Left lung (tissue), 10 donors: ENCODE results near the gene VPS50. TPM values are rescaled to one million over a fixed set of nuclear protein-coding genes. Genes with fewer than 3 reads are reported as not detected.
"Not testable (repeated sequence)": the region's sequence is repeated elsewhere in the genome, so short reads cannot be mapped to it uniquely, and the experiment has no call there.

Experiments used
- ATAC-seq: fragments of 200-7000 bp; cut with Tn5 transposase; one replicate; pipeline ENCODE4 v1.9.1; 2020; ENCODE audit warnings: moderate library complexity
- DNase-seq, 4 donors: peaks; one replicate each; pipeline ENCODE4 v3.0.0-alpha.2; 2013 to 2020
- H3K27ac ChIP-seq, 2 donors: fragments of 200-600 bp; sonication (generic) in 1 of 2; one replicate each; pipeline versions ENCODE4 v1.5.0 to v1.8.0; 2020 to 2021
- H3K27me3 ChIP-seq, 2 donors: fragments of 200-600 bp; sonication (generic) in 1 of 2; one replicate each; pipeline versions ENCODE4 v1.5.0 to v1.8.0; 2020 to 2021
- H3K36me3 ChIP-seq, 2 donors: fragments of 200-600 bp; sonication (generic) in 1 of 2; one replicate each; pipeline versions ENCODE4 v1.5.0 to v1.8.0; 2020 to 2021
- H3K4me1 ChIP-seq, 2 donors: fragments of 200-600 bp; one replicate each; pipeline ENCODE4 v1.8.0; 2021
- H3K4me3 ChIP-seq, 2 donors: fragments of 200-600 bp; sonication (generic) in 1 of 2; one replicate each; pipeline versions ENCODE4 v1.5.0 to v1.8.0; 2020 to 2021; ENCODE audit warnings: mild to moderate bottlenecking in 1 of 2
- H3K9me3 ChIP-seq, 2 donors: fragments of 200-600 bp; sonication (generic) in 1 of 2; one replicate each; pipeline versions ENCODE4 v1.5.0 to v1.8.0; 2020 to 2021
- intact Hi-C, 2 donors: fragments of 100-400 bp; cut with DNase I; formaldehyde crosslinking; loops; one replicate each; pipeline versions ENCODE4 v1.11.2 to v1.14.2; 2022
- polyA plus RNA-seq, 6 donors: library from polyadenylated mRNA; unstranded; fragments of 120-200 nt; gene quantifications; one replicate each; pipeline ENCODE4 v1.2.1, GENCODE V29; 2013; ENCODE audit not compliant: insufficient read length in 6 of 6
- total RNA-seq, 2 donors: library from RNA; stranded (reverse); fragmentation: NEBNext Ultra II Directional; extraction: Animal tissue kit (Norgen Biotek cat#: 25700); gene quantifications; one replicate each; pipeline ENCODE4 v1.2.1, GENCODE V29; 2021
- TF ChIP-seq, protein P1 (sequence below), 2 donors: fragments of 200-600 bp; sonication (generic) in 1 of 2; IDR thresholded peaks; one replicate each; pipeline versions ENCODE4 v1.5.0 to v1.8.0; 2021; ENCODE audit warnings: antibody characterized with exemption in 2 of 2
- donor health status: DM: no; HTN: yes; CAD: no.
- donor health status: DM: no; HTN: no; CAD: no.

The VPS50 gene
- total and polyA plus RNA-seq, 8 donors = 25.0 to 33.6 (median 28.7) TPM

DNA sequence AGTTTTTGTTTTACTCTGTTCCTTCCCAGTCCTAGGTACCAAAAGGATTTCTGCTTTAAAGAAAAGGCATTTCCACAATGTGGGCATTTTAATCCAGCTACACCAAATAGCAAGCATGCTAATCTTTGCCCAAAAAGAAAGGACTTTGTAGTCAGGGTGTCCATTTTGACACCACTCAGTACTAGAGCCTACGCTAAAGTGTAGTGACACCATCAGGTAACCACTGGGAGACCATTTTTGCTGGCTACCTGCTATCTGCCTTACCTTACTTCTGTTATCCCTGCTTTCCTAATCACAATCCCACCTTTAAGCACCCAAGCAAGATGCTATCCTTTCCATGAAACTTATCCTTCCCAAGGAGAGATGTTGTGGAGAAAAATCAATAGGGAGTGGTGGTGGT is 129.7 kb downstream of the VPS50 start:
- TF ChIP-seq, protein P1, sequence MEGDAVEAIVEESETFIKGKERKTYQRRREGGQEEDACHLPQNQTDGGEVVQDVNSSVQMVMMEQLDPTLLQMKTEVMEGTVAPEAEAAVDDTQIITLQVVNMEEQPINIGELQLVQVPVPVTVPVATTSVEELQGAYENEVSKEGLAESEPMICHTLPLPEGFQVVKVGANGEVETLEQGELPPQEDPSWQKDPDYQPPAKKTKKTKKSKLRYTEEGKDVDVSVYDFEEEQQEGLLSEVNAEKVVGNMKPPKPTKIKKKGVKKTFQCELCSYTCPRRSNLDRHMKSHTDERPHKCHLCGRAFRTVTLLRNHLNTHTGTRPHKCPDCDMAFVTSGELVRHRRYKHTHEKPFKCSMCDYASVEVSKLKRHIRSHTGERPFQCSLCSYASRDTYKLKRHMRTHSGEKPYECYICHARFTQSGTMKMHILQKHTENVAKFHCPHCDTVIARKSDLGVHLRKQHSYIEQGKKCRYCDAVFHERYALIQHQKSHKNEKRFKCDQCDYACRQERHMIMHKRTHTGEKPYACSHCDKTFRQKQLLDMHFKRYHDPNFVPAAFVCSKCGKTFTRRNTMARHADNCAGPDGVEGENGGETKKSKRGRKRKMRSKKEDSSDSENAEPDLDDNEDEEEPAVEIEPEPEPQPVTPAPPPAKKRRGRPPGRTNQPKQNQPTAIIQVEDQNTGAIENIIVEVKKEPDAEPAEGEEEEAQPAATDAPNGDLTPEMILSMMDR (IDR thresholded peaks at IDR 0.05) = no peak
- H3K36me3 ChIP-seq = peaks cover 0 to 12% of the 10 kb centered on the region in 2 donors
- no peaks in the 10 kb centered on the region for H3K27me3 ChIP-seq
- H3K4me1 ChIP-seq = no peaks in the 10 kb centered on the region
- no peak overlapping the region for H3K4me3 ChIP-seq
- no peak overlapping the region for H3K27ac ChIP-seq
- DNase-seq = no peak
- intact Hi-C loops = no loop called here
- H3K9me3 ChIP-seq = no peaks in the 10 kb centered on the region
- no peak for ATAC-seq

GRCh38 chr7:93364806-93365205 is 132.6 kb downstream of the VPS50 start:
- DNase-seq (no peak), ATAC-seq (no peak)
- Histone ChIP-seq H3K27me3 (no peaks in the 10 kb centered on the region), H3K27ac (no peak overlapping the region), H3K4me1 (no peaks in the 10 kb centered on the region), H3K9me3 (no peaks in the 10 kb centered on the region), H3K36me3 (no peaks in the 10 kb centered on the region), H3K4me3 (no peak overlapping the region)
- intact Hi-C loops = no loop called here
- TF ChIP-seq, protein P1 (IDR thresholded peaks at IDR 0.05) = no peak

- Histone ChIP-seq H3K36me3 (no peaks in the 10 kb centered on the region), H3K9me3 (no peaks in the 10 kb centered on the region), H3K4me1 (no peaks in the 10 kb centered on the region), H3K27ac (no peak overlapping the region), H3K4me3 (no peak overlapping the region), H3K27me3 (no peaks in the 10 kb centered on the region)
- DNase-seq (no peak), ATAC-seq (no peak)
- TF ChIP-seq, protein P1 (IDR thresholded peaks at IDR 0.05) = no peak
- intact Hi-C loops = no loop called here
These were observed 133.2 kb downstream of the VPS50 start for GRCh38 chr7:93365341-93365740.

DNA sequence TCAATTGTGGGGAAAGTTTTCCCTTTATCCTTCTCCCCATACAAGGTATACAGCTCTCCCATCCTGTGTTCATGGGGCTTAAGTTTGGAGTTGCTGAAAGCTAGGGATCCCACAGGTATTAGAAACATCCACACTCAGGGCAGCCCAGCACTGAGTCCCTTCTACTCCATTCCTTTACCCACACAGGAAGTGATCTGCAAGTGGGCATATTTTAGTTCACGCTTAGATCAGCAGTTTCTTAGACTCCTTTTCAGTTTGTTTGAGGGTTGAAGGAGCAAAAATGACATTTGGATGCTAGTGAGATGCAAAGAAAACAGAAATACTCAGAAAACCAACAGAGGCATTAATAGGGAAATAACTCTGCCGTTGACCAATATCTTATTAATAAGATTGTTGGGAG is 134.7 kb downstream of the VPS50 start:
- TF ChIP-seq, protein P1 (IDR thresholded peaks at IDR 0.05) = no peak

DNA sequence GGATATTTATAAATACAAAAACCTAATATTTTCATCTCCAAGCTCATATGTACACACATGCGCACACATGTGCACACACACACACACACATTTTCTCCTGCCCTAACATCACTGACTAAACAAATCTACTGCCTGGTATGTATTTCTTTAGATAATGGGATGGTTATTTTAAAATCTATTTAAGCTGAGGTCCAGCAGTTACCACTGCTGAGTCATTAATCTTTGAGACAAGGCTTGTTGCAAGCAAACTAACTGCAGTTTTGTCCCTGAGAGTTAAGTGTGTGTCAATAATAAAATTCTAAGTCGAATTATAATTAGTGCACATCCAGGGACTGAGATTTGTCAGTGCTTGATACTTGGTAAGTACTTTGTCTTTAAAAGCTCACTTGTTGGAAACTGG is 135.1 kb downstream of the VPS50 start:
- no peak for DNase-seq
- Histone ChIP-seq H3K27ac (no peak overlapping the region), H3K9me3 (peaks cover 0 to 2% of the 10 kb centered on the region in 2 donors), H3K4me1 (no peaks in the 10 kb centered on the region), H3K36me3 (no peaks in the 10 kb centered on the region), H3K4me3 (no peak overlapping the region), H3K27me3 (no peaks in the 10 kb centered on the region)
- intact Hi-C loops = no loop called here
- ATAC-seq = no peak
- TF ChIP-seq, protein P1 (IDR thresholded peaks at IDR 0.05) = no peak

More for the DNA sequence above, 134.7 kb downstream of the VPS50 start:
- ATAC-seq (no peak), DNase-seq (no peak)
- Histone ChIP-seq H3K9me3 (peaks cover 0 to 2% of the 10 kb centered on the region in 2 donors), H3K36me3 (no peaks in the 10 kb centered on the region), H3K27ac (no peak overlapping the region), H3K4me1 (no peaks in the 10 kb centered on the region), H3K27me3 (no peaks in the 10 kb centered on the region), H3K4me3 (no peak overlapping the region)
- intact Hi-C loops = no loop called here

DNA sequence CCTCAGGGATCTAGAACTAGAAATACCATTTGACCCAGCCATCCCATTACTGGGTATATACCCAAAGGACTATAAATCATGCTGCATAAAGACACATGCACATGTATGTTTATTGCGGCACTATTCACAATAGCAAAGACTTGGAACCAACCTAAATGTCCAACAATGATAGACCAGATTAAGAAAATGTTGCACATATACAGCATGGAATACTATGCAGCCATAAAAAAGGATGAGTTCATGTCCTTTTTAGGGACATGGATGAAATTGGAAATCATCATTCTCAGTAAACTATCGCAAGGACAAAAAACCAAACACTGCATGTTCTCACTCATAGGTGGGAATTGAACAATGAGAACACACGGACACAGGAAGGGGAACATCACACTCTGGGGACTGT is 138.8 kb downstream of the VPS50 start:
- H3K4me3 ChIP-seq, H3K9me3 ChIP-seq, DNase-seq, ATAC-seq, H3K27ac ChIP-seq, H3K36me3 ChIP-seq, H3K27me3 ChIP-seq, intact Hi-C loops, H3K4me1 ChIP-seq: not testable (repeated sequence)
